ENCODE results near the gene IL18R1. TPM values are rescaled to one million over a fixed set of nuclear protein-coding genes. Genes with fewer than 3 reads are reported as not detected.

IL18R1 gene
- total RNA-seq = 10 to 100 TPM in 2 of 6 experiments, 1 to 10 TPM in 4; 5.5 to 11.2 (median 8.1) TPM
- long read RNA-seq, partial matches to known transcripts = 0 of 1 reads
- long read RNA-seq, other reads (novel, unspliced or antisense) = 1 of 1 reads

- peak; percentile 77 to 89 (median 84) for TF ChIP-seq CTCF (IDR thresholded peaks at IDR 0.05)
- TF ChIP-seq POLR2A (IDR thresholded peaks at IDR 0.05) = peak; percentile 71
- peak; percentile 99 to 100 (median 99) for ATAC-seq
- peak; percentile 90 to 91 (median 91) for DNase-seq
- Histone ChIP-seq H3K4me1 (peaks cover 0 to 7% (median 0%) of the 10 kb centered on the region in 4 donors), H3K27ac (peak within 1 kb of the TSS; percentile 86 to 94 (median 90)), H3K36me3 (no peaks in the 10 kb centered on the region), H3K4me3 (peak within 1 kb of the TSS; percentile 78 to 95 (median 85)), H3K9me3 (no peaks in the 10 kb centered on the region), H3K27me3 (no peaks in the 10 kb centered on the region)
- under 1% methylated on average over 26 of the region's 69 CpGs for WGBS (ENCODE audit: insufficient coverage, low coverage, low lambda C conversion rate, missing lambda C conversion rate)
- intact Hi-C loops (cut with DNase I) = no loop called here
Measured at GRCh38 chr2:102355526-102356380, at the start of gene IL18R1. Gene IL18R1 (plus strand): TSS chr2:102355796. CDS start chr2:102362661, 6,865 bp downstream.

- no peaks in the 10 kb centered on the region for H3K27me3 ChIP-seq
- no peaks in the 10 kb centered on the region for H3K9me3 ChIP-seq
- intact Hi-C loops (cut with DNase I) = no loop called here
- no peak overlapping the region for H3K27ac ChIP-seq
- no peak for ATAC-seq
- TF ChIP-seq POLR2A (IDR thresholded peaks at IDR 0.05) (no peak), CTCF (IDR thresholded peaks at IDR 0.05) (no peak)
- DNase-seq = no peak
- H3K36me3 ChIP-seq = no peaks in the 10 kb centered on the region
- no peaks in the 10 kb centered on the region for H3K4me1 ChIP-seq
- H3K4me3 ChIP-seq = no peak overlapping the region
- 12% methylated on average over 1 of the region's 1 CpG for WGBS (ENCODE audit: insufficient coverage, low coverage, low lambda C conversion rate, missing lambda C conversion rate)
Measured at GRCh38 chr2:102306125-102306524, 49.5 kb upstream of the IL18R1 start.

GRCh38 chr2:102310964-102311640 lies 44.5 kb upstream of the IL18R1 start, which contains the start of gene IL1RL1:
Gene IL1RL1 (plus strand): TSS chr2:102311563. CDS start chr2:102338265, 26,702 bp downstream.
- 33% methylated on average over 5 of the region's 5 CpGs for WGBS (ENCODE audit: insufficient coverage, low coverage, low lambda C conversion rate, missing lambda C conversion rate)
- Histone ChIP-seq H3K4me3 (no peak within 1 kb of the TSS), H3K9me3 (no peaks in the 10 kb centered on the region), H3K4me1 (no peaks in the 10 kb centered on the region), H3K27me3 (no peaks in the 10 kb centered on the region), H3K36me3 (no peaks in the 10 kb centered on the region), H3K27ac (no peak within 1 kb of the TSS)
- TF ChIP-seq CTCF (IDR thresholded peaks at IDR 0.05) (no peak), POLR2A (IDR thresholded peaks at IDR 0.05) (no peak)
- DNase-seq (no peak), ATAC-seq (no peak)
- intact Hi-C loops (cut with DNase I) = no loop called here

- 69% methylated on average over 2 of the region's 2 CpGs for WGBS (ENCODE audit: insufficient coverage, low coverage, low lambda C conversion rate, missing lambda C conversion rate)
- H3K27me3 ChIP-seq = no peaks in the 10 kb centered on the region
- H3K9me3 ChIP-seq = no peaks in the 10 kb centered on the region
- no peak overlapping the region for H3K4me3 ChIP-seq
- no peak overlapping the region for H3K27ac ChIP-seq
- no peaks in the 10 kb centered on the region for H3K4me1 ChIP-seq
- no peaks in the 10 kb centered on the region for H3K36me3 ChIP-seq
- intact Hi-C loops (cut with DNase I) = no loop called here
- TF ChIP-seq POLR2A (IDR thresholded peaks at IDR 0.05) (no peak), CTCF (IDR thresholded peaks at IDR 0.05) (no peak)
- DNase-seq = no peak
- no peak for ATAC-seq
Measured at GRCh38 chr2:102313025-102313424, 42.6 kb upstream of the IL18R1 start.
